PFSK-1 (cell line): Measurements from ENCODE around the gene SYNJ2.

ENCODE experiments used
- FOXP2 ChIP-seq: optimal IDR thresholded peaks from 2 replicates; pipeline ENCODE3; 2011; ENCODE audit warnings: borderline replicate concordance, control low read depth, inconsistent platforms; ENCODE audit not compliant: insufficient read depth; ENCODE audit errors: extremely low read length, extremely low read depth
- POLR2AphosphoS5 ChIP-seq: IDR thresholded peaks from 2 replicates; pipeline ENCODE4 v1.6.1; 2012; ENCODE audit warnings: low read depth, mild to moderate bottlenecking, control low read depth, low read length, moderate library complexity
- SIN3A ChIP-seq: IDR thresholded peaks from 2 replicates; pipeline ENCODE4 v1.6.1; 2012; ENCODE audit warnings: mild to moderate bottlenecking, low read length, moderate library complexity, borderline replicate concordance; ENCODE audit not compliant: insufficient read depth
- TAF1 ChIP-seq: IDR thresholded peaks from 2 replicates; pipeline ENCODE4 v1.6.1; 2012; ENCODE audit warnings: low read length, control low read depth, borderline replicate concordance; ENCODE audit not compliant: insufficient read depth
- TF ChIP-seq, protein P1 (sequence below), 2 experiments: IDR thresholded peaks; 2 replicates each; pipeline versions ENCODE4 v1.6.1 to v1.8.0; 2011 to 2012; ENCODE audit warnings: low read depth in 2 of 2, low read length in 2 of 2, control low read depth in 1 of 2, inconsistent platforms in 1 of 2, mild to moderate bottlenecking in 1 of 2, moderate library complexity in 1 of 2; ENCODE audit not compliant: insufficient read depth in 1 of 2

The SYNJ2 gene

DNA sequence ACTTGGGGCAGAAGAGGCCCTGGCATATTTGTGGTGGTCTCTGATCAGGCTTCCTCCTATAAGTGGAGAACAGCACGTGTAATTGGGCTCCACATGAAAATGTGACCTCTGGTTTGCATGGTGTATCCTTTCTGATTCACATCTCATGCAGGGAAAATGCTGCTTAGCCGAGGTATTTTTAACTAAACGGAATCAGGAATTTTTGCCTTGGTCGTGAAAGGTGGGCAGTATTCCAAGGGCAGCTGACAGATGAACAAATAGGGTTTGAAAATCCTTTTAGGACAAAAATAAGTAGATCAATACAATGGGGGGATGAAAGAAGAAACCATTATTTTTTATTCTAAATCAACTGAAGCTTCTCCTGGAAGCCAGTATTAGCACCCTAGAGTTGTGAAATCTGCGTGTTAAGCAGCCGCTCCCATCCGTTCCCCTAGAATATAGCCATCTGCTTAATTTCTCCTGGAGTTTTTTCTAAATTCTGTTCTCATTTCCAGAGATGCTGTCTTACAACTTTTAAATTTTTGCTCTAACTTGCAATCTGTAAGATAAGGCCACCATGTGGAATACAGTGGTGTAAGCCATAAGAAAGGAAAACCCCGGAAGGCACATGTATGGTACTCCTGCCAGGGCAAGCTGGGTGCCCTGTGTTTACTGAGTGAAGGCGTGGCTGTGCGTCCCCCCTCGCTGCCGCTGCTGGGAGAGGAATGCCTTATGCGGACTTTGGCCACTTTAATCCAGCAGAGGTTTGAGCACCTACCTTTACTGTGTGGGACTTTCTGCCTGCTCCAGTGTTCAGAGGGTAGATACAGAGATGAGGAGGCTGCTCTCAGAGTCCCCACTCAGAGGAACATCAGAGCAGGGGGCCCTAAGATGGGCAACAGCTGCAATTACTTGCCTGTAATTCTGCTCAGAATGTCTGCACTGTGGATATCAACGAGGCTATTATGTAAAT, 52.4 kb downstream of the SYNJ2 start:
- TF ChIP-seq TAF1 (no peak), FOXP2 (no peak)

DNA sequence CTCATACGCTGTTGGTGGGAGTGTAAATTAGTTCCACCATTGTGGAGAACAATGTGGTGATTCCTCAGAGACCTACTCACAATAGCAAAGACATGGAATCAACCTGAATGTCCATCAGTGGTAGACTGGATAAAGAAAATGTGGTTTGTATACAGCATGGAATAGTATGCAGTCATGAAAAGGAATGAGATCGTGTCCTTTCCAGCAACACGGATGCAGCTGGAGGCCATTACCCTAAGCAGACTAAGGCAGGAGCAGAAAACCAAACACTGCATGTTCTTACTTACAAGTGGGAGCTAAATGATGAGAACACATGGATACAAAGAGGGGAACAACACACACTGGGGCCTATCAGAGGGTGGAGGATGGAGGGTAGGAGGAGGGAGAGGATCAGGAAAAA, 54.6 kb downstream of the SYNJ2 start:
- TF ChIP-seq FOXP2 (no peak), TAF1 (no peak), SIN3A (no peak)
- TF ChIP-seq, protein P1, sequence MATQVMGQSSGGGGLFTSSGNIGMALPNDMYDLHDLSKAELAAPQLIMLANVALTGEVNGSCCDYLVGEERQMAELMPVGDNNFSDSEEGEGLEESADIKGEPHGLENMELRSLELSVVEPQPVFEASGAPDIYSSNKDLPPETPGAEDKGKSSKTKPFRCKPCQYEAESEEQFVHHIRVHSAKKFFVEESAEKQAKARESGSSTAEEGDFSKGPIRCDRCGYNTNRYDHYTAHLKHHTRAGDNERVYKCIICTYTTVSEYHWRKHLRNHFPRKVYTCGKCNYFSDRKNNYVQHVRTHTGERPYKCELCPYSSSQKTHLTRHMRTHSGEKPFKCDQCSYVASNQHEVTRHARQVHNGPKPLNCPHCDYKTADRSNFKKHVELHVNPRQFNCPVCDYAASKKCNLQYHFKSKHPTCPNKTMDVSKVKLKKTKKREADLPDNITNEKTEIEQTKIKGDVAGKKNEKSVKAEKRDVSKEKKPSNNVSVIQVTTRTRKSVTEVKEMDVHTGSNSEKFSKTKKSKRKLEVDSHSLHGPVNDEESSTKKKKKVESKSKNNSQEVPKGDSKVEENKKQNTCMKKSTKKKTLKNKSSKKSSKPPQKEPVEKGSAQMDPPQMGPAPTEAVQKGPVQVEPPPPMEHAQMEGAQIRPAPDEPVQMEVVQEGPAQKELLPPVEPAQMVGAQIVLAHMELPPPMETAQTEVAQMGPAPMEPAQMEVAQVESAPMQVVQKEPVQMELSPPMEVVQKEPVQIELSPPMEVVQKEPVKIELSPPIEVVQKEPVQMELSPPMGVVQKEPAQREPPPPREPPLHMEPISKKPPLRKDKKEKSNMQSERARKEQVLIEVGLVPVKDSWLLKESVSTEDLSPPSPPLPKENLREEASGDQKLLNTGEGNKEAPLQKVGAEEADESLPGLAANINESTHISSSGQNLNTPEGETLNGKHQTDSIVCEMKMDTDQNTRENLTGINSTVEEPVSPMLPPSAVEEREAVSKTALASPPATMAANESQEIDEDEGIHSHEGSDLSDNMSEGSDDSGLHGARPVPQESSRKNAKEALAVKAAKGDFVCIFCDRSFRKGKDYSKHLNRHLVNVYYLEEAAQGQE (IDR thresholded peaks at IDR 0.05; ENCODE audit: insufficient read depth in 1 of 2, low read depth in 2 of 2, low read length in 2 of 2): no peak

DNA sequence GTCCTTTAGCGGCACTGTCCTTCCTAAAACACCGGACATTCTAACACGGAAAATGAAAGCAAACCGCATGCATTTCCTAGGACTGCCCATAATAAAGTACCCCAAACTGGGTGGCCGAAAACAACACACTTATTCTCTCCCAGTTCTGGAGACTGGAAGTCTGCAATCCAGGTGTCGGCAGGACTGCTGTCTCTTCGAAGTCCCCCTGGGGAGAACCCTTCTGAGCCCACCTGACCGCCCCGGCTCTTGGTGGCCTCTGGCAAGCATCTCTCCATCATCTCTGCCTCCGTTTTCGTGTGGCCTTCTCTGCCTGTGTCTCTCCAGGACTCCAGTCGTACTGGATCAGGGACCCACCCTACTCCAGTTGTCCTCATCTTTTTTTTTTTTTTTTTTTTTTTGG, 55.4 kb downstream of the SYNJ2 start:
- no peak for TF ChIP-seq FOXP2
- TF ChIP-seq, protein P1 (IDR thresholded peaks at IDR 0.05; ENCODE audit: insufficient read depth in 1 of 2, low read depth in 2 of 2, low read length in 2 of 2): no peak

DNA sequence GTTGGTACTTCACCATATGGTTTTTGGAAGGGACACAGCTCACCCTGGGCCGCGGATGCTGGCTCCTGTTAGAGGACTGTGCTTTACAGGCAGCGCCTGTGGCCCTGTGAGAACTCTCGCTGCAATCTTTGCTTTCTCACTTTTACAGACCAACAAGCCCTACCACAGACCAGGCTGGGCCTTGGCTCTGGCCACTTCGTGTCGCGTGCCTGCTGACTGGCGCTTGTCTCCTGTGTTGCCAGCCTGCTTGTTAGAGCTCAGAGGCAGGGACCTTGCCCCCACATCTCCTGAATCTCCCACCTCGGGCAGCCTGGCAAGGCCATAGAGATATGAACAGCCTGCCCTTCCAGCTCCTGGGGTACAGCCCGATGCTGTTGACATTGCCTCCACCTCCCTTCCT, 56.1 kb downstream of the SYNJ2 start:
- TF ChIP-seq POLR2AphosphoS5 (no peak), TAF1 (no peak), SIN3A (no peak), FOXP2 (no peak)
- TF ChIP-seq, protein P1 (IDR thresholded peaks at IDR 0.05; ENCODE audit: insufficient read depth in 1 of 2, low read depth in 2 of 2, low read length in 2 of 2): no peak

DNA sequence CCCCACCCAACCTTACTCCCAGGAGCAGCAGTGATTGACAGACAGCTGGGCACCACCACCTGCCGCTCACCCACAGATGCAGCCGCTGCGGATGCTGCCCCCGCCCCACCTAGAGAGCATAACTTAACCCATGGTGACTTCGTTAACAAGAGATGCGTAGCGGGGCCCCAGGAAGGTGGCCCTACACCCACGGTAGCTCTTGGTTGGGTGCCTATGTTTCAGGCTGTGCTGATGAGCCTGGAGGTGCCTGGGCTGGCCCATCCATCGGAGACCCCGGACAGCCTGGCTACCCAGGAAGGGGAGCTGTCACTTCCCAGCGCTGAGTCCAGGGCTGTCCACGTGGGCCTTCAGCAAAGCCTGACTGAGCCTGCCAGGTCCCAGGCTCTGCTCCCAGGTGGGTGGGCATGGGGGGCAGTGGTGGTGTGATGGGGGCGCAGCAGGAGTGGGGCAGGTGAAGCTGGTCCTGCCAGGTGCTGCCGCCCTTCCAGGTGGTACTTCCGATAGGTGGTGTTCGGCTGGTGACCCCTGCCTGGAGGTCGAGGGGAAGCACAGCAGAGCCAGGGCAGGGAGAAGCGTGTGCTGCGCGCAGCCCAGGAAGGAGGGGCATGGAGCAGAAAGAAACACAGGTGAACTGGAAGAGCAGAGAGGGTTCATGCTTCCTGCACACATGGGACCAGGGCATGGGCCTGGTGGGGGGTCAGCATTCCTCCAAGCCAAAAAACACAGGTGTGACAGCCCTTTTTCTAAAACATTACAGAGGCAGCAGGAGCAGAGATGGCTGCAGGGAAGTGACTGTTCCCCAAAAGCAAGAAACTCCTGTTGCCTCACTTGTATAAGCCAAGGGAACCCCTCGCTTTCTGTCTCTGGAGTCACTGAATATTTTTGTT, 56.9 kb downstream of the SYNJ2 start:
- TF ChIP-seq POLR2AphosphoS5 (no peak), TAF1 (no peak), FOXP2 (no peak)

DNA sequence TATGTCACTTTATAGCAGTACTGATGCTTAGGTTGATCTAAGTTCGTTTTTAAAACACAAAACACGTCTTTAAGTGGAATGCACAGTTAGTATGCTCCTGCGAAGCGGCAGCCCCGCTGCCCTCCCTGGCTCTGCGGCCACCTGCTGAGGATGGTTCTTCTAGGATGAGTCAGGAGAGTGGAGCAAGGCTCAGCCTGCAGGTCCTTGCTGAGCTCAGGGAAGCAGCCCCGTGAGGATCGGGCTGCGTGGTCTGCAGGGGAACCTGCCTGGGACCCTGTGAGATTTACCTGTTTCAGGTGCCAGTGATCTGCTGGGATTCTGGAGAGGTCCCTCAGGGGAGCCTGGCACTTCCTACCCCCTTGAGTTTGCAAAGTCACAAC, 57.5 kb downstream of the SYNJ2 start:
- no peak for TF ChIP-seq TAF1
- TF ChIP-seq SIN3A: no peak
- TF ChIP-seq FOXP2: no peak
- TF ChIP-seq, protein P1 (IDR thresholded peaks at IDR 0.05; ENCODE audit: insufficient read depth in 1 of 2, low read depth in 2 of 2, low read length in 2 of 2): no peak
- no peak for TF ChIP-seq POLR2AphosphoS5
